ENCODE results near the gene SSBP2. TPM values are rescaled to one million over a fixed set of nuclear protein-coding genes. Genes with fewer than 3 reads are reported as not detected.

Gene SSBP2
- total RNA-seq, result 10 to 100 TPM in 1 of 2 donors, 1 to 10 TPM in 1; 10.0 to 20.9 TPM

GRCh38 chr5:81751009-81751835 lies at the start of gene SSBP2:
Gene SSBP2, minus strand, starts transcription at chr5:81751097. Its CDS starts 55 bp downstream, at chr5:81751042.
- H3K9me3 Mint-ChIP-seq, result no peaks in the 10 kb centered on the region
- ATAC-seq, result peak; percentile 93
- H3K36me3 Mint-ChIP-seq, result peaks cover 0 to 10% of the 10 kb centered on the region in 2 donors
- peak within 1 kb of the TSS; percentile 90 to 92 for H3K27ac Mint-ChIP-seq
- peak; percentile 97 for DNase-seq (ENCODE audit: low spot score in 2 of 2)

- ATAC-seq, result no peak
- DNase-seq (ENCODE audit: low spot score in 2 of 2), result no peak
- Mint-ChIP-seq H3K9me3 (no peaks in the 10 kb centered on the region), H3K36me3 (no peaks in the 10 kb centered on the region), H3K27ac (no peak overlapping the region)
These were observed 44.8 kb upstream of the SSBP2 start for GRCh38 chr5:81795666-81796065.

- Mint-ChIP-seq H3K9me3 (no peaks in the 10 kb centered on the region), H3K36me3 (no peaks in the 10 kb centered on the region), H3K27ac (no peak overlapping the region)
- ATAC-seq (no peak), DNase-seq (ENCODE audit: low spot score in 2 of 2) (no peak)
These were observed 43.3 kb upstream of the SSBP2 start for GRCh38 chr5:81794226-81794625.

- no peaks in the 10 kb centered on the region for H3K9me3 Mint-ChIP-seq
- ATAC-seq (no peak), DNase-seq (ENCODE audit: low spot score in 2 of 2) (no peak)
- H3K27ac Mint-ChIP-seq, result no peak overlapping the region
- no peaks in the 10 kb centered on the region for H3K36me3 Mint-ChIP-seq
These were observed 39.4 kb upstream of the SSBP2 start for GRCh38 chr5:81790336-81790735.

GRCh38 chr5:81789033-81789432 lies 38.1 kb upstream of the SSBP2 start:
- Mint-ChIP-seq H3K36me3 (no peaks in the 10 kb centered on the region), H3K9me3 (no peaks in the 10 kb centered on the region), H3K27ac (no peak overlapping the region)
- ATAC-seq (peak in 1 of 2 donors; percentile 64), DNase-seq (ENCODE audit: low spot score in 2 of 2) (no peak)

- Mint-ChIP-seq H3K27ac (no peak overlapping the region), H3K9me3 (no peaks in the 10 kb centered on the region), H3K36me3 (no peaks in the 10 kb centered on the region)
- no peak for ATAC-seq
- DNase-seq (ENCODE audit: low spot score in 2 of 2), result no peak
These were observed 37.4 kb upstream of the SSBP2 start for GRCh38 chr5:81788329-81788728.

GRCh38 chr5:81787474-81788242 lies 36.8 kb upstream of the SSBP2 start:
- H3K9me3 Mint-ChIP-seq, result no peaks in the 10 kb centered on the region

GRCh38 chr5:81786991-81787390 lies 36.1 kb upstream of the SSBP2 start:
- Mint-ChIP-seq H3K9me3 (no peaks in the 10 kb centered on the region), H3K27ac (no peak overlapping the region), H3K36me3 (no peaks in the 10 kb centered on the region)
- ATAC-seq (no peak), DNase-seq (ENCODE audit: low spot score in 2 of 2) (no peak)

More at GRCh38 chr5:81787474-81788242, 36.8 kb upstream of the SSBP2 start:
- no peak overlapping the region for H3K27ac Mint-ChIP-seq
- H3K36me3 Mint-ChIP-seq, result no peaks in the 10 kb centered on the region
- no peak for ATAC-seq
- no peak for DNase-seq (ENCODE audit: low spot score in 2 of 2)

- Mint-ChIP-seq H3K27ac (no peak overlapping the region), H3K36me3 (no peaks in the 10 kb centered on the region), H3K9me3 (no peaks in the 10 kb centered on the region)
- DNase-seq (ENCODE audit: low spot score in 2 of 2), result no peak
- no peak for ATAC-seq
These were observed 35.6 kb upstream of the SSBP2 start for GRCh38 chr5:81786496-81786895.

- H3K27ac Mint-ChIP-seq, result no peak overlapping the region
- no peaks in the 10 kb centered on the region for H3K9me3 Mint-ChIP-seq
These were observed 34.4 kb upstream of the SSBP2 start for GRCh38 chr5:81785322-81785721.

GRCh38 chr5:81783401-81783800 lies 32.5 kb upstream of the SSBP2 start:
- no peak overlapping the region for H3K27ac Mint-ChIP-seq
- H3K36me3 Mint-ChIP-seq, result peaks cover 13 to 14% of the 10 kb centered on the region in 2 donors
- DNase-seq (ENCODE audit: low spot score in 2 of 2), result no peak

More at GRCh38 chr5:81785322-81785721, 34.4 kb upstream of the SSBP2 start:
- ATAC-seq (no peak), DNase-seq (ENCODE audit: low spot score in 2 of 2) (no peak)
- H3K36me3 Mint-ChIP-seq, result no peaks in the 10 kb centered on the region

GRCh38 chr5:81782811-81783210 lies 31.9 kb upstream of the SSBP2 start:
- DNase-seq (ENCODE audit: low spot score in 2 of 2), result no peak
- Mint-ChIP-seq H3K9me3 (peaks cover 0 to 8% of the 10 kb centered on the region in 2 donors), H3K36me3 (peaks cover 16% of the 10 kb centered on the region in 2 donors), H3K27ac (no peak overlapping the region)
- ATAC-seq, result no peak

More at GRCh38 chr5:81783401-81783800, 32.5 kb upstream of the SSBP2 start:
- peaks cover 0 to 6% of the 10 kb centered on the region in 2 donors for H3K9me3 Mint-ChIP-seq
- ATAC-seq, result no peak

- DNase-seq (ENCODE audit: low spot score in 2 of 2) (no peak), ATAC-seq (peak; percentile 38 to 47)
- Mint-ChIP-seq H3K27ac (peak overlapping the region; percentile 92 to 95), H3K36me3 (peaks cover 16% of the 10 kb centered on the region in 2 donors), H3K9me3 (peaks cover 0 to 8% of the 10 kb centered on the region in 2 donors)
These were observed 29.0 kb upstream of the SSBP2 start for GRCh38 chr5:81779916-81780266.

GRCh38 chr5:81779125-81779915 lies 28.4 kb upstream of the SSBP2 start:
- Mint-ChIP-seq H3K27ac (peak overlapping the region; percentile 92 to 95), H3K36me3 (peaks cover 16% of the 10 kb centered on the region in 2 donors), H3K9me3 (peaks cover 0 to 8% of the 10 kb centered on the region in 2 donors)
- DNase-seq (ENCODE audit: low spot score in 2 of 2) (peak in 1 of 2 donors; percentile 19), ATAC-seq (peak; percentile 54 to 55)

- peaks cover 16% of the 10 kb centered on the region in 2 donors for H3K36me3 Mint-ChIP-seq
- peak overlapping the region; percentile 92 to 95 for H3K27ac Mint-ChIP-seq
- ATAC-seq (peak; percentile 58 to 79), DNase-seq (ENCODE audit: low spot score in 2 of 2) (no peak)
- H3K9me3 Mint-ChIP-seq, result peaks cover 0 to 8% of the 10 kb centered on the region in 2 donors
These were observed 27.7 kb upstream of the SSBP2 start for GRCh38 chr5:81778642-81779041.

GRCh38 chr5:81776258-81776657 lies 25.4 kb upstream of the SSBP2 start:
- H3K36me3 Mint-ChIP-seq, result peaks cover 16% of the 10 kb centered on the region in 2 donors
- ATAC-seq, result no peak
- peaks cover 0 to 8% of the 10 kb centered on the region in 2 donors for H3K9me3 Mint-ChIP-seq
- H3K27ac Mint-ChIP-seq, result no peak overlapping the region
- DNase-seq (ENCODE audit: low spot score in 2 of 2), result no peak
